Renal cortical epithelial cell (primary cell): ENCODE results near the gene AKAIN1. TPM values are rescaled to one million over a fixed set of nuclear protein-coding genes. Genes with fewer than 3 reads are reported as not detected.

Experiments
- DNase-seq: peaks from one replicate; pipeline ENCODE4 v3.0.0-alpha.2; 2011; ENCODE audit warnings: low read depth
- total RNA-seq: library from RNA; depleted of rRNA; stranded (reverse); fragments of >200 nt; gene quantifications from 2 replicates; pipeline ENCODE4 v1.2.3, GENCODE V29; 2014

AKAIN1 gene
- total RNA-seq, 1 donor from 2014 or later, result not detected

- no peak for DNase-seq
Observed at GRCh38 chr18:5093902-5094301, 103.2 kb downstream of the AKAIN1 start.

Other genes starting within 250 kb of the AKAIN1 start
- 12.0 and 14.4 TPM in 2 replicates for gene ZBTB14, start 98.5 kb upstream of the AKAIN1 start, total RNA-seq